ENCODE measurements around the gene WDR6. TPM values are rescaled to one million over a fixed set of nuclear protein-coding genes. Genes with fewer than 3 reads are reported as not detected.

WDR6 gene
- total RNA-seq, 1 experiment from 2014 or later: 213 TPM

DNA sequence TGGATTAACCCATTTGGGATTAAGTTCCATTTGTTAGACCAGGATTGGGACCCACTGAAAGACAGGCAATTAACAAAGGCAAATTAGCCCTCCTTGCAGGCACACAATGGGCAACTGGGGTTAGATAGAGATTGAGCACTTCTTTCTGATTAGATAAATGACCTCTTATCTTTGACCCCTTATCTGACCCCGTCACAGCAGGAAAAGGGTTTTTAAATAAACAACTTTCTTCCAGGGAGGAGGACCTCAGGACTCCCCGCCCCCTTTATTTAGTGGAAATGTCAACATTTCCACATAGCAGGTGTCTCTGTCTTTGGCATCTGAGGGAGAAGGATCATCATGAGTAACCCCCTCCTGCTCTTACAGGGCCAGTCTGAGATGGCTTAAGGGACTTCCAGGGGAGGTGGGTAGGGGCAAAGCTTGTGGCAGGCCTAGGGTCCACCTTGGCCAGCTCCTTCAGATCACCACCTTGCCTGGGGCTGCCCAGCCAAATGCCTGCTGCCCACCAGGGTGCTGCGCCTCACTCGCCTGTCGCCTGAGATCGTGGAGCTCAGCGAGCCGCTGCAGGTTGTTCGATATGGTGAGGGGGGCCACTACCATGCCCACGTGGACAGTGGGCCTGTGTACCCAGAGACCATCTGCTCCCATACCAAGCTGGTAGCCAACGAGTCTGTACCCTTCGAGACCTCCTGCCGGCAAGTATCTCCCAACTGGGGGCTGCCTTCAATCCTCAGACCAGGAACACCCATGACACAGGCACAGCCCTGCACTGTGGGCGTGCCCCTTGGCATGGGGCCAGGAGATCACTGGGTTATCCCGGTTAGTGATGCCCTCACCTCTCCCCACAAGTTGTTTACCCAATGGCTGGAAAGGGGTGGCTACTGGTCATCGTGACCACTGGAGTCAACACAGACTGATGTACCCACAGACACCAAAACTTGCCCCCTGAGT is 2.6 kb upstream of the WDR6 start:
- DNase-seq (ENCODE audit: low spot score) (no peak), ATAC-seq (no peak)
- H3K27me3 Mint-ChIP-seq (ENCODE audit: low read depth): no peaks in the 10 kb centered on the region
- H3K4me1 Mint-ChIP-seq: peaks cover 23% of the 10 kb centered on the region
- no peak for TF ChIP-seq RELA (CRISPR knock-in tag; IDR thresholded peaks at IDR 0.05; ENCODE audit: borderline replicate concordance)
- no peak for TF ChIP-seq MYBL2 (CRISPR knock-in tag; IDR thresholded peaks at IDR 0.05)
- TF ChIP-seq CTCF (IDR thresholded peaks at IDR 0.05): no peak
- TF ChIP-seq ZNF671 (CRISPR knock-in tag; IDR thresholded peaks at IDR 0.05): no peak
- no peak for TF ChIP-seq ZNF317 (CRISPR knock-in tag; IDR thresholded peaks at IDR 0.05; ENCODE audit: borderline replicate concordance, low read depth)
- H3K4me3 Mint-ChIP-seq: no peak overlapping the region
- CTCF ChIA-PET: interaction anchor here (1.0 to 4.1 kb wide), 2 partner anchors 17 kb away, joined by 5 to 107 read pairs; partner anchors contain the start of gene P4HTM
- H3K9me3 Mint-ChIP-seq: no peaks in the 10 kb centered on the region
- H3K27ac Mint-ChIP-seq: no peak overlapping the region
- H3K36me3 Mint-ChIP-seq: peaks cover 11% of the 10 kb centered on the region; the same call in 1 of the 2 replicates
- POLR2A ChIA-PET: no interaction called here

DNA sequence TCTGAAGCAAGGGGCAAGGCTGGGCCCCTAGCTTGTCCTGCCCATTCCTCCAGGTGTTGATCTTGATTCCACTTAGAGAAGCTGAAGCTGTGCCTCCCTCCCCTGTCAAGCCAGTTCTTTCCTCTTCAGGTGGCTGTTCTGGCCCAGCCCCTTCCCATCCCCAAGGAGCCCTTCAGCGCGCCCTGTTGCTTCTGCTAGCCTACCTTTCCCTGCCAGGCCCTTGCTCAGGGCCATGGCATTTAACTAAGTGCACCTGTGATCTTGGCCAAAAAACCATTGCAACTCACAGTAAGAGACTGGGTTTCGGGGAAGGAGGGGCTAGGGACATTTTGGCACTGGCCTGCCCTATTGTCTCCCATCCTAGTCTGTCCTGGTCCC is 1.9 kb upstream of the WDR6 start:
- Mint-ChIP-seq H3K9me3 (no peaks in the 10 kb centered on the region), H3K4me3 (no peak overlapping the region), H3K27ac (no peak overlapping the region), H3K36me3 (peaks cover 11% of the 10 kb centered on the region; the same call in 1 of the 2 replicates), H3K27me3 (ENCODE audit: low read depth) (no peaks in the 10 kb centered on the region), H3K4me1 (peaks cover 18% of the 10 kb centered on the region)
- no peak for DNase-seq (ENCODE audit: low spot score)
- ChIA-PET CTCF (interaction anchor here (4.1 to 9.3 kb wide), 2 partner anchors 17 kb away, joined by 107 to 124 read pairs; partner anchors contain the start of genes NDUFAF3 and P4HTM), POLR2A (interaction anchor here (4.6 kb wide), 1 partner anchor 17 kb away, joined by 81 read pairs; the partner anchor contains the start of gene NDUFAF3)
- TF ChIP-seq ZBTB43 (CRISPR knock-in tag; IDR thresholded peaks at IDR 0.05) (no peak), GRHL2 (CRISPR knock-in tag; IDR thresholded peaks at IDR 0.05; ENCODE audit: insufficient replicate concordance, severe bottlenecking) (no peak), ZNF671 (CRISPR knock-in tag; IDR thresholded peaks at IDR 0.05) (no peak), ATF3 (CRISPR knock-in tag; conservative IDR thresholded peaks at IDR 0.05) (no peak), GABPB1 (CRISPR knock-in tag; IDR thresholded peaks at IDR 0.05) (no peak), ESRRA (CRISPR knock-in tag; IDR thresholded peaks at IDR 0.05; ENCODE audit: borderline replicate concordance) (no peak), GTF2I (CRISPR knock-in tag; conservative IDR thresholded peaks at IDR 0.05) (no peak), NR1H2 (CRISPR knock-in tag; IDR thresholded peaks at IDR 0.05) (no peak), NR3C1 (CRISPR knock-in tag; conservative IDR thresholded peaks at IDR 0.05; ENCODE audit: low read depth) (no peak), TEAD1 (CRISPR knock-in tag; IDR thresholded peaks at IDR 0.05) (no peak), CTCF (IDR thresholded peaks at IDR 0.05) (no peak), NFATC4 (CRISPR knock-in tag; IDR thresholded peaks at IDR 0.05) (no peak), E2F5 (CRISPR knock-in tag; IDR thresholded peaks at IDR 0.05) (no peak)
- no peak for ATAC-seq
